Measurements from ENCODE around the gene CERS4.
"Not testable (repeated sequence)": the region's sequence is repeated elsewhere in the genome, so short reads cannot be mapped to it uniquely, and the experiment has no call there.

Gene CERS4

DNA sequence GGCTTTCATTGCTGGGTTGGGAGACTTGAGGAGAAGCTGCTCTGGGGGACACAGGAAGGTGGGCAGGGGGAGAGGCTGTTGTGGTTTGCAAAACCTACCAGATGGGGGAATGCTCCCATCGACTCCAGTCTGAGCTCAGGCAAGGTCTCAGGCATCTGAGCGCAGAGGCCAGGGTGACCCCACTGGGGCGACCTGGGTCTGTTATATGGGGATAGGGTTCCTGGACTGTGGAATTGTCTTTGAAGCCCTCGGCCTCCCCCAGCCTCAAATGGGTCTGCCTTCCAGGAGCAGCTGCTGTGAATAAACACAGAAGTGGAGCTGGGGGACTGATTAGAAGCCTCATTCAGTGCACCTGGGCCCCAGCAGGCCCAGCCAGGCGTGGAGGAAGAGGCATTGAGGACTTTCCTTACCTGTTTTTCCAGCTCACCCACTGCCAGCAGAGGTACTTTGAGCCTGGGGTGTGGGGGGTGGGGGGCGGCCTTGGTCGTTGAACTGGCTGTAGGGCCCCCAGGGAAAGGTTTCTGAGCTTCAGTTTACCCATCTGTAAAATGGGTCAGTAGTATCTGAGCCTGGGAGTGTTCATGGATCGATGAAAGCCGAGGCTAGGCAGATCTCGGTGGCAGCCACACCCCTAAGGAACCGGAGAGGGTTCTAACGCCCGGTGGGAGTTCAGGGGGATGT lies 1.4 kb downstream of the CERS4 start:
- Histone ChIP-seq H3K9me3 (ENCODE audit: control insufficient read depth, low read length) (no peaks in the 10 kb centered on the region), H3K4me3 (ENCODE audit: insufficient read depth, low read depth, low read length) (peak overlapping the region; percentile 64), H3K4me1 (ENCODE audit: control insufficient read depth, insufficient read depth, low read length) (peaks cover 13% of the 10 kb centered on the region), H3K27me3 (ENCODE audit: control insufficient read depth, insufficient read depth, low read length, poor library complexity, severe bottlenecking) (no peaks in the 10 kb centered on the region), H3K36me3 (ENCODE audit: control insufficient read depth, insufficient read depth, low read length) (no peaks in the 10 kb centered on the region), H3K27ac (ENCODE audit: insufficient read depth, low read depth, low read length, poor library complexity, severe bottlenecking) (no peak overlapping the region)
- WGBS, 2 experiments, result 76 to 84% methylated on average over 13 of the region's 13 CpGs

DNA sequence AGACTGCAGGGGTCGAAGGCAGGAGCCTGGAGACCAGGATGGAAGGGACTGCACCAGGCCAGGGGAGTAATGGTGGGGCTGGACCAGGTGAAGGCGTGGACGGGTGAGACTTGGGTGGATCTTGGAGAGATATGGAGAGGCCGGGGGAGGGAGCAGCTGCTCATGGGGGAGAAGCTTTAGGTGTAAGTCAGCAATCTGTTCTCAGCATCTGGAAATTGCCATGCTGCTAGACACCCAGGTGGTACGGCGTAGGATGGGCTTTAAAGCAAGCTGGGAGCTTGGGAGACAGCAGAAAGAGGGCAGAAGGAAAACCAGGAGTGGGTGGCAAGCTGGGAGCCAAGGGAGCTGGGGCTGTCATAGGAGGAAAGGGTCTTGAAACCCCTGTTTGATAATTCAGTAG lies 3.0 kb downstream of the CERS4 start:
- H3K36me3 ChIP-seq (ENCODE audit: control insufficient read depth, insufficient read depth, low read length), result no peaks in the 10 kb centered on the region
- peaks cover 13% of the 10 kb centered on the region for H3K4me1 ChIP-seq (ENCODE audit: control insufficient read depth, insufficient read depth, low read length)
- WGBS, 2 experiments, result 87 to 90% methylated on average over 6 of the region's 6 CpGs
- H3K9me3 ChIP-seq (ENCODE audit: control insufficient read depth, low read length), result no peaks in the 10 kb centered on the region
- H3K27ac ChIP-seq (ENCODE audit: insufficient read depth, low read depth, low read length, poor library complexity, severe bottlenecking), result no peak overlapping the region
- no peak overlapping the region for H3K4me3 ChIP-seq (ENCODE audit: insufficient read depth, low read depth, low read length)
- no peaks in the 10 kb centered on the region for H3K27me3 ChIP-seq (ENCODE audit: control insufficient read depth, insufficient read depth, low read length, poor library complexity, severe bottlenecking)

- Histone ChIP-seq H3K9me3 (ENCODE audit: control insufficient read depth, low read length) (no peaks in the 10 kb centered on the region), H3K4me1 (ENCODE audit: control insufficient read depth, insufficient read depth, low read length) (peaks cover 13% of the 10 kb centered on the region), H3K36me3 (ENCODE audit: control insufficient read depth, insufficient read depth, low read length) (no peaks in the 10 kb centered on the region), H3K27ac (ENCODE audit: insufficient read depth, low read depth, low read length, poor library complexity, severe bottlenecking) (no peak overlapping the region), H3K27me3 (ENCODE audit: control insufficient read depth, insufficient read depth, low read length, poor library complexity, severe bottlenecking) (no peaks in the 10 kb centered on the region), H3K4me3 (ENCODE audit: insufficient read depth, low read depth, low read length) (no peak overlapping the region)
- 92 to 96% methylated on average over 6 of the region's 6 CpGs for WGBS, 2 experiments
Observed at GRCh38 chr19:8212916-8213315, 3.7 kb downstream of the CERS4 start.

GRCh38 chr19:8213827-8214672 lies 4.9 kb downstream of the CERS4 start:
- Histone ChIP-seq H3K27ac (ENCODE audit: insufficient read depth, low read depth, low read length, poor library complexity, severe bottlenecking) (no peak overlapping the region), H3K4me1 (ENCODE audit: control insufficient read depth, insufficient read depth, low read length) (peaks cover 6% of the 10 kb centered on the region), H3K4me3 (ENCODE audit: insufficient read depth, low read depth, low read length) (no peak overlapping the region), H3K36me3 (ENCODE audit: control insufficient read depth, insufficient read depth, low read length) (no peaks in the 10 kb centered on the region), H3K9me3 (ENCODE audit: control insufficient read depth, low read length) (no peaks in the 10 kb centered on the region), H3K27me3 (ENCODE audit: control insufficient read depth, insufficient read depth, low read length, poor library complexity, severe bottlenecking) (no peaks in the 10 kb centered on the region)
- 91 to 95% methylated on average over 5 of the region's 5 CpGs for WGBS, 2 experiments

DNA sequence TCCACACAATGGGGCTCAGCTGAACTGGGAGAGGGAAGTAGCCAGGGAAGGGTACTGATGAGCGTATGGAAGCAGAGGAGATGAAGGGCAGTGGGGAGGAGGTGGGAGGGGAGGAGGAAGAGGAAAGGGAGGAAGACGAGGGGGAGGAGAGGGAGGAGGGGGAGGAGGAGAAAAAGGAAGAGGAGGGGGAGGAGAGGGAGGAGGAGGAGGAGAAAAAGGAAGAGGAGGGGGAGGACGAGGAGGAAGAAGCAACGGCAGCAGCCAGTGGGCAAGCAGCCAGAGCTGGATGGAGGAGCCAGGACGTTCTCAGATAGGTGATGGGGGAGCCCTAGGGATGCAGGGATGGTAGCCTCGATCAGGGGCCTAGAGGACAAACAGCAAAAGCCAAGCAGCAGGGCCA lies 5.6 kb downstream of the CERS4 start:
- H3K36me3 ChIP-seq (ENCODE audit: control insufficient read depth, insufficient read depth, low read length), result no peaks in the 10 kb centered on the region

GRCh38 chr19:8215783-8216182 lies 6.6 kb downstream of the CERS4 start:
- no peak overlapping the region for H3K4me3 ChIP-seq (ENCODE audit: insufficient read depth, low read depth, low read length)
- no peaks in the 10 kb centered on the region for H3K27me3 ChIP-seq (ENCODE audit: control insufficient read depth, insufficient read depth, low read length, poor library complexity, severe bottlenecking)
- H3K4me1 ChIP-seq (ENCODE audit: control insufficient read depth, insufficient read depth, low read length), result no peaks in the 10 kb centered on the region
- H3K27ac ChIP-seq (ENCODE audit: insufficient read depth, low read depth, low read length, poor library complexity, severe bottlenecking), result no peak overlapping the region
- no peaks in the 10 kb centered on the region for H3K9me3 ChIP-seq (ENCODE audit: control insufficient read depth, low read length)
- WGBS, 2 experiments, result 94 to 95% methylated on average over 4 of the region's 4 CpGs
- no peaks in the 10 kb centered on the region for H3K36me3 ChIP-seq (ENCODE audit: control insufficient read depth, insufficient read depth, low read length)

More for the DNA sequence above, 5.6 kb downstream of the CERS4 start:
- Histone ChIP-seq H3K4me3 (ENCODE audit: insufficient read depth, low read depth, low read length) (no peak overlapping the region), H3K9me3 (ENCODE audit: control insufficient read depth, low read length) (no peaks in the 10 kb centered on the region), H3K27ac (ENCODE audit: insufficient read depth, low read depth, low read length, poor library complexity, severe bottlenecking) (no peak overlapping the region), H3K27me3 (ENCODE audit: control insufficient read depth, insufficient read depth, low read length, poor library complexity, severe bottlenecking) (no peaks in the 10 kb centered on the region), H3K4me1 (ENCODE audit: control insufficient read depth, insufficient read depth, low read length) (peaks cover 6% of the 10 kb centered on the region)
- WGBS, 2 experiments, result 63 to 70% methylated on average over 6 of the region's 6 CpGs

DNA sequence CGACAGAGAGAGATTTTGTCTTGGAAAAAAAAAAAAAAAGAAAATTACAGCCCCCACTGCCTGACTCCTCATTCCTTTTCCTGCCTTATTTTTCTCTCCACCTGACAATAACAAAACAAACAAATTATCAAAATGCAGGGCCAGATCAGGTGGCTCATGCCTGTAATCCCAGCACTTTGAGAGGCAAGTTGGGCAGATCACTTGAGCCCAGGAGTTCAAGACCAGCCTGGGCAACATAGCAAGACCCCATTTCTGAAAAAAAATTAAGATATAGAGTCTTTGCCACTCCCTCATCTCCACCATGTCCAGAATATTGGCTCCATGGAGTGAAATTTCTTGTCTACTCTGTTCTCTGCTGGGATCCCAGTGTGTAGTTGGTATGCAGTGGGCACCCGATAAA lies 7.2 kb downstream of the CERS4 start:
- Histone ChIP-seq H3K9me3 (ENCODE audit: control insufficient read depth, low read length) (no peaks in the 10 kb centered on the region), H3K27me3 (ENCODE audit: control insufficient read depth, insufficient read depth, low read length, poor library complexity, severe bottlenecking) (no peaks in the 10 kb centered on the region), H3K4me1 (ENCODE audit: control insufficient read depth, insufficient read depth, low read length) (no peaks in the 10 kb centered on the region), H3K36me3 (ENCODE audit: control insufficient read depth, insufficient read depth, low read length) (no peaks in the 10 kb centered on the region), H3K4me3 (ENCODE audit: insufficient read depth, low read depth, low read length) (no peak overlapping the region), H3K27ac (ENCODE audit: insufficient read depth, low read depth, low read length, poor library complexity, severe bottlenecking) (no peak overlapping the region)
- 73 to 83% methylated on average over 2 of the region's 2 CpGs for WGBS, 2 experiments

DNA sequence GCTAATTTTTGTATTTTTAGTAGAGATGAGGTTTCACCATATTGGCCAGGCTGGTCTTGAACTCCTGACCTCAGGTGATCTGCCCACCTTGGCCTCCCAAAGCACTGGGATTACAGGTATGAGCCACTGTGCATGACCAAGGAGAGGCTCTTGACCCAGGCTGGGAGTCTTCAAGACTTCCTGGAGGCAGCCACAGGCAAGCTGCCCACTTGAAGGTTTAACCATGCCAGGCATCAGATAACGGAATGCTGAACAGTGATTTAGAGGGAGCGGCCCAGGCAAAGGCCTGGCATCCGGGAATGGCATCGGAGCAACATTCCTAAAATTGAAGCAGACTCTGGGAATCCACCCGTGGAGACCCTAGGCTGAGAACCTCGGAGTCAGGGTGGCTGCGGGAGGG lies 9.0 kb downstream of the CERS4 start:
- not testable (repeated sequence) for H3K4me1 ChIP-seq (ENCODE audit: control insufficient read depth, insufficient read depth, low read length); H3K27me3 ChIP-seq (ENCODE audit: control insufficient read depth, insufficient read depth, low read length, poor library complexity, severe bottlenecking); H3K36me3 ChIP-seq (ENCODE audit: control insufficient read depth, insufficient read depth, low read length); H3K9me3 ChIP-seq (ENCODE audit: control insufficient read depth, low read length); H3K27ac ChIP-seq (ENCODE audit: insufficient read depth, low read depth, low read length, poor library complexity, severe bottlenecking); H3K4me3 ChIP-seq (ENCODE audit: insufficient read depth, low read depth, low read length)
- WGBS, 2 experiments, result 95% methylated on average over 7 of the region's 7 CpGs

- no peak overlapping the region for H3K4me3 ChIP-seq (ENCODE audit: insufficient read depth, low read depth, low read length)
- WGBS, 2 experiments, result 92 to 96% methylated on average over 11 of the region's 11 CpGs
- no peaks in the 10 kb centered on the region for H3K36me3 ChIP-seq (ENCODE audit: control insufficient read depth, insufficient read depth, low read length)
Observed at GRCh38 chr19:8220481-8220880, 11.3 kb downstream of the CERS4 start.

GRCh38 chr19:8221161-8221560 lies 12.0 kb downstream of the CERS4 start:
- no peak overlapping the region for H3K4me3 ChIP-seq (ENCODE audit: insufficient read depth, low read depth, low read length)
- H3K36me3 ChIP-seq (ENCODE audit: control insufficient read depth, insufficient read depth, low read length), result no peaks in the 10 kb centered on the region
- H3K27me3 ChIP-seq (ENCODE audit: control insufficient read depth, insufficient read depth, low read length, poor library complexity, severe bottlenecking), result no peaks in the 10 kb centered on the region
- H3K9me3 ChIP-seq (ENCODE audit: control insufficient read depth, low read length), result no peaks in the 10 kb centered on the region
- WGBS, 2 experiments, result 90 to 93% methylated on average over 6 of the region's 6 CpGs
- H3K27ac ChIP-seq (ENCODE audit: insufficient read depth, low read depth, low read length, poor library complexity, severe bottlenecking), result no peak overlapping the region
- H3K4me1 ChIP-seq (ENCODE audit: control insufficient read depth, insufficient read depth, low read length), result peaks cover 4% of the 10 kb centered on the region

More at GRCh38 chr19:8220481-8220880, 11.3 kb downstream of the CERS4 start:
- Histone ChIP-seq H3K27ac (ENCODE audit: insufficient read depth, low read depth, low read length, poor library complexity, severe bottlenecking) (no peak overlapping the region), H3K27me3 (ENCODE audit: control insufficient read depth, insufficient read depth, low read length, poor library complexity, severe bottlenecking) (no peaks in the 10 kb centered on the region), H3K9me3 (ENCODE audit: control insufficient read depth, low read length) (no peaks in the 10 kb centered on the region), H3K4me1 (ENCODE audit: control insufficient read depth, insufficient read depth, low read length) (peaks cover 4% of the 10 kb centered on the region)
